ENCODE measurements around the gene AMH.

GRCh38 chr19:2242092-2242537 is 7.0 kb upstream of the AMH start:
- TF ChIP-seq CTCF (IDR thresholded peaks at IDR 0.05), result no peak
- TF ChIP-seq REST (IDR thresholded peaks at IDR 0.05; ENCODE audit: insufficient read depth in 1 of 2, low read depth in 2 of 2, low read length in 1 of 2), result no peak
- TF ChIP-seq POLR2AphosphoS5 (IDR thresholded peaks at IDR 0.05; ENCODE audit: low read depth, low read length), result no peak
